ENCODE measurements around the gene CUL3. TPM values are rescaled to one million over a fixed set of nuclear protein-coding genes. Genes with fewer than 3 reads are reported as not detected.

The CUL3 gene
- total and polyA plus RNA-seq, 2 of the 8 experiments (the other 6 are each of a cell fraction or from before 2014, with no cell fraction given): 28.5 to 113 TPM

GRCh38 chr2:224585211-224586088 lies at the start of gene CUL3 (continued):
- no peak for TF ChIP-seq RFX5 (IDR thresholded peaks at IDR 0.05; ENCODE audit: borderline replicate concordance, low read depth, low read length)
- TF ChIP-seq TAF7 (optimal IDR thresholded peaks at IDR 0.05; ENCODE audit: borderline replicate concordance, low read depth, low read length): peak; percentile 65
- TF ChIP-seq SP2 (IDR thresholded peaks at IDR 0.05; ENCODE audit: low read length): no peak
- peak; percentile 76 for TF ChIP-seq TAF1 (IDR thresholded peaks at IDR 0.05; ENCODE audit: low read depth, low read length)
- peak; percentile 67; the same call in 1 of the 2 replicates for TF ChIP-seq ATF3 (IDR thresholded peaks at IDR 0.05; ENCODE audit: insufficient read depth, low read depth, low read length)
- TF ChIP-seq TBP (IDR thresholded peaks at IDR 0.05; ENCODE audit: low read depth, low read length): peak; percentile 48; the same call in 1 of the 2 replicates
- TF ChIP-seq POLR2AphosphoS5 (IDR thresholded peaks at IDR 0.05; ENCODE audit: low read depth, low read length): peak; percentile 81
- no peak for TF ChIP-seq NRF1 (IDR thresholded peaks at IDR 0.05; ENCODE audit: low read depth, low read length)
- TF ChIP-seq POU5F1 (IDR thresholded peaks at IDR 0.05; ENCODE audit: low read depth, low read length): no peak
- no peak for TF ChIP-seq SAP30 (IDR thresholded peaks at IDR 0.05; ENCODE audit: insufficient read depth, insufficient replicate concordance, low read length)
- TF ChIP-seq BRCA1 (IDR thresholded peaks at IDR 0.05; ENCODE audit: low read depth, low read length): peak; percentile 86
- TF ChIP-seq GABPA (IDR thresholded peaks at IDR 0.05; ENCODE audit: borderline replicate concordance, insufficient read depth, low read length): no peak
- TF ChIP-seq KDM1A (IDR thresholded peaks at IDR 0.05; ENCODE audit: borderline replicate concordance, low read length): no peak
- TF ChIP-seq BCL11A (IDR thresholded peaks at IDR 0.05; ENCODE audit: low read depth in 2 of 2, low read length in 2 of 2): no peak
- peak; percentile 68 for TF ChIP-seq MAX (IDR thresholded peaks at IDR 0.05)
- no peak for TF ChIP-seq RNF2 (IDR thresholded peaks at IDR 0.05; ENCODE audit: borderline replicate concordance, low read depth, low read length, missing control alignments, poor library complexity, severe bottlenecking)
- no peak for TF ChIP-seq CBX8 (IDR thresholded peaks at IDR 0.05; ENCODE audit: borderline replicate concordance, low read depth, low read length)
- TF ChIP-seq POLR2A (IDR thresholded peaks at IDR 0.05; ENCODE audit: control extremely low read depth in 1 of 2, low read depth in 2 of 2, low read length in 2 of 2): peak in 1 of 2 experiments; percentile 74; a peak in 1 of 3 replicates
- no peak for TF ChIP-seq ZNF274 (IDR thresholded peaks at IDR 0.05; ENCODE audit: borderline replicate concordance, extremely low read depth, low read length)
- no peak for TF ChIP-seq GTF2F1 (IDR thresholded peaks at IDR 0.05; ENCODE audit: borderline replicate concordance, low read depth, low read length)
- no peak for TF ChIP-seq KDM5A (IDR thresholded peaks at IDR 0.05; ENCODE audit: low read length)
- peak in 1 of 2 experiments; percentile 37; a peak in 1 of 3 replicates for TF ChIP-seq EP300 (IDR thresholded peaks at IDR 0.05; ENCODE audit: borderline replicate concordance in 1 of 2, low read depth in 2 of 2, low read length in 2 of 2)
- TF ChIP-seq TCF12 (IDR thresholded peaks at IDR 0.05; ENCODE audit: low read depth, low read length): no peak

Measured in H1 (cell line).